K562 (cell line): ENCODE results near the gene NUBP2. TPM values are rescaled to one million over a fixed set of nuclear protein-coding genes. Genes with fewer than 3 reads are reported as not detected.

ENCODE experiments used
- ATAC-seq: fragments of 200-7000 bp; cut with Tn5 transposase; 3 replicates; pipeline ENCODE4 v1.9.1; 2020; ENCODE audit warnings: moderate library complexity
- BruUV-seq: library from RNA; stranded (reverse); fragments of 400-500 nt; replicated peaks from 2 replicates; lab custom pipeline; 2021; lab: Mats Ljungman, UMichigan
- CTCF ChIA-PET: fragments of 300-600 bp; formaldehyde crosslinking; extraction: SDS; loops from one replicate; lab custom pipeline; 2021; ENCODE audit warnings: low intra/inter-chr PET ratio; lab: Yijun Ruan, JAX
- POLR2A ChIA-PET: fragments of 300-600, 350-650 bp; sonication (Branson Sonifier 250); formaldehyde crosslinking; extraction: SDS; loops from one replicate; lab custom pipeline; 2021; ENCODE audit warnings: antibody characterized with exemption, inconsistent platforms; lab: Yijun Ruan, JAX
- DNase-seq, 4 experiments: peaks; one replicate each; pipeline versions ENCODE4 v3.0.0 to v3.0.0-alpha.2; 2011 to 2018; ENCODE audit warnings: low spot score in 3 of 4, mixed read lengths in 3 of 4; ENCODE audit errors: extremely low read depth in 1 of 4
- FAIRE-seq: peaks from 2 replicates; lab custom pipeline; 2011; peaks lifted over from hg19 to GRCh38; lab: Jason Lieb, UNC
- H2AFZ ChIP-seq: 2 replicates; pipeline ENCODE4 v1.6.0; 2011; ENCODE audit warnings: low read depth, low read length, control low read depth, inconsistent platforms
- H3K27ac ChIP-seq: fragments of 200-600 bp; 3 replicates; pipeline ENCODE4 v1.8.0; 2011; ENCODE audit warnings: low read depth, mild to moderate bottlenecking, control low read depth, inconsistent platforms, low read length, moderate library complexity, mixed read lengths; ENCODE audit errors: extremely low read depth
- H3K27me3 ChIP-seq, 2 experiments: fragments of 300-600 bp in 1 of 2; 2 replicates in 1 of 2; 3 replicates in 1 of 2; pipeline versions ENCODE4 v1.6.0 to v1.8.0; 2011; ENCODE audit warnings: inconsistent platforms in 2 of 2, low read length in 2 of 2, mild to moderate bottlenecking in 1 of 2, mixed read lengths in 1 of 2, moderate library complexity in 1 of 2; ENCODE audit not compliant: control insufficient read depth in 2 of 2, insufficient read depth in 2 of 2
- H3K36me3 ChIP-seq: fragments of 300-600 bp; 3 replicates; pipeline ENCODE4 v1.8.0; 2011; ENCODE audit warnings: mild to moderate bottlenecking, low read length, inconsistent platforms; ENCODE audit not compliant: control insufficient read depth, insufficient read depth
- H3K4me1 ChIP-seq, 2 experiments: fragments of 200-600 bp in 1 of 2; replicated peaks in 1 of 2; 2 replicates in 1 of 2; 3 replicates in 1 of 2; pipeline versions ENCODE4 v1.5.1 to v1.8.0; 2011; ENCODE audit warnings: inconsistent platforms in 2 of 2, low read length in 2 of 2, mild to moderate bottlenecking in 1 of 2, mixed read lengths in 1 of 2, moderate library complexity in 1 of 2; ENCODE audit not compliant: control insufficient read depth in 2 of 2, insufficient read depth in 2 of 2
- H3K4me2 ChIP-seq: 2 replicates; pipeline ENCODE4 v1.6.1; 2011; ENCODE audit warnings: low read length, control low read depth, inconsistent platforms, mixed read lengths; ENCODE audit not compliant: insufficient read depth
- H3K4me3 ChIP-seq: fragments of 200-600 bp; sonication (generic), shearing (Covaris generic); 2 replicates; pipeline ENCODE4 v1.5.1; 2016; ENCODE audit warnings: control low read depth, inconsistent platforms
- H3K79me2 ChIP-seq: fragments of 200-600 bp; 3 replicates; pipeline ENCODE4 v1.8.0; 2011; ENCODE audit warnings: low read length, inconsistent platforms; ENCODE audit not compliant: control insufficient read depth, insufficient read depth
- H3K9ac ChIP-seq, 2 experiments: 2 replicates each; pipeline versions ENCODE4 v1.6.0 to v1.6.1; 2011; ENCODE audit warnings: low read depth in 2 of 2, low read length in 2 of 2, control low read depth in 1 of 2, inconsistent platforms in 1 of 2, mild to moderate bottlenecking in 1 of 2, mixed read lengths in 1 of 2; ENCODE audit not compliant: insufficient read depth in 1 of 2
- H3K9me1 ChIP-seq: one replicate; pipeline ENCODE4 v1.6.0; 2011; ENCODE audit warnings: inconsistent platforms, mild to moderate bottlenecking, low read length, moderate library complexity; ENCODE audit not compliant: control insufficient read depth, insufficient read depth
- H3K9me3 ChIP-seq: replicated peaks from 2 replicates; pipeline ENCODE4 v1.5.1; 2011; ENCODE audit warnings: low read depth, low read length, inconsistent platforms; ENCODE audit not compliant: control insufficient read depth, insufficient read depth
- H4K20me1 ChIP-seq: replicated peaks from 2 replicates; pipeline ENCODE4 v1.6.1; 2011; ENCODE audit warnings: low read length, inconsistent platforms, mixed read lengths; ENCODE audit not compliant: control insufficient read depth, insufficient read depth
- ATF7 ChIP-seq: fragments of 450-650 bp; IDR thresholded peaks from 2 replicates; pipeline ENCODE4 v1.7.1; 2014; ENCODE audit warnings: mild to moderate bottlenecking, moderate library complexity
- CTBP1 ChIP-seq: fragments of 450-650 bp; IDR thresholded peaks from 2 replicates; pipeline ENCODE4 v1.6.1; 2016; ENCODE audit warnings: borderline replicate concordance
- FUS ChIP-seq: fragments of 200-400 bp; formaldehyde crosslinking; optimal IDR thresholded peaks from 2 replicates; pipeline ENCODE3; 2017; ENCODE audit warnings: low read depth, low read length
- GABPB1 ChIP-seq: sonication (generic); formaldehyde crosslinking; IDR thresholded peaks from 2 replicates; pipeline ENCODE4 v1.8.0; 2022; ENCODE audit warnings: mild to moderate bottlenecking, missing genetic modification reagents
- GTF2A2 ChIP-seq: IDR thresholded peaks from 2 replicates; pipeline ENCODE4 v1.6.1; 2016; ENCODE audit warnings: mild to moderate bottlenecking, missing genetic modification characterization, missing compliant biosample characterization
- KDM1A ChIP-seq, 2 experiments: fragments of 450-650 bp; IDR thresholded peaks; 2 replicates each; pipeline ENCODE4 v1.6.1; 2016; ENCODE audit warnings: mild to moderate bottlenecking in 2 of 2
- MTA3 ChIP-seq: fragments of 450-650 bp; formaldehyde crosslinking; IDR thresholded peaks from 2 replicates; pipeline ENCODE4 v1.6.1; 2017; ENCODE audit warnings: mild to moderate bottlenecking, borderline replicate concordance
- POLR2B ChIP-seq: fragments of 450-650 bp; IDR thresholded peaks from 2 replicates; pipeline ENCODE4 v1.6.1; 2018; ENCODE audit warnings: low read depth; ENCODE audit not compliant: partially characterized antibody
- SIN3A ChIP-seq, 2 experiments: fragments of 150-350 bp in 1 of 2; IDR thresholded peaks; 2 replicates each; pipeline ENCODE4 v1.6.1; 2011 to 2016; ENCODE audit warnings: borderline replicate concordance in 2 of 2, low read depth in 2 of 2, low read length in 2 of 2, mild to moderate bottlenecking in 2 of 2, moderate library complexity in 2 of 2; ENCODE audit not compliant: control insufficient read depth in 1 of 2
- SNRNP70 ChIP-seq: fragments of 200-400 bp; formaldehyde crosslinking; optimal IDR thresholded peaks from 2 replicates; pipeline ENCODE3; 2017; ENCODE audit warnings: low read depth, low read length
- TEAD1 ChIP-seq, 2 experiments: fragments of 450-650 bp in 1 of 2; sonication (generic) in 1 of 2; formaldehyde crosslinking; IDR thresholded peaks; 2 replicates each; pipeline versions ENCODE4 v1.4.0 to v1.8.0; 2020 to 2022; ENCODE audit warnings: mild to moderate bottlenecking in 2 of 2, missing genetic modification reagents in 1 of 2
- ZBTB17 ChIP-seq: fragments of 450-650 bp; formaldehyde crosslinking; IDR thresholded peaks from 2 replicates; pipeline ENCODE4 v1.4.0; 2020; ENCODE audit warnings: mild to moderate bottlenecking
- ZNF121 ChIP-seq: sonication (generic); formaldehyde crosslinking; conservative IDR thresholded peaks from 2 replicates; pipeline ENCODE4 v1.8.0; 2022; ENCODE audit warnings: missing genetic modification reagents
- ZNF584 ChIP-seq: fragments of 200-800 bp; sonication (Bioruptor generic); IDR thresholded peaks from 2 replicates; pipeline ENCODE4 v1.6.1; 2016; ENCODE audit warnings: low read depth, mild to moderate bottlenecking, missing genetic modification characterization, missing compliant biosample characterization
- ZSCAN32 ChIP-seq: fragments of 450-650 bp; formaldehyde crosslinking; IDR thresholded peaks from 2 replicates; pipeline ENCODE4 v1.4.0; 2020; ENCODE audit warnings: mild to moderate bottlenecking, moderate library complexity
- WGBS: fragments of 100-300 bp; shearing (Covaris generic); methylation state at CpG from one replicate; pipeline ENCODE4 v1.1.6; 2016; ENCODE audit warnings: low coverage, mixed read lengths; ENCODE audit not compliant: insufficient coverage; ENCODE audit errors: missing lambda C conversion rate; 5-methylcytosine and 5-hydroxymethylcytosine counted together
- in situ Hi-C: fragments of 300-500 bp; cut with MboI; formaldehyde crosslinking; loops from 4 replicates; pipeline ENCODE4 v1.15.0; 2018; ENCODE audit warnings: inconsistent platforms, mixed read lengths
- intact Hi-C: fragments of 100-400 bp; cut with micrococcal nuclease; formaldehyde crosslinking; loops from 2 replicates; pipeline ENCODE4 v1.14.2; 2022
- polyA plus RNA-seq, 8 experiments: library from polyadenylated mRNA; depleted of rRNA in 4 of 8; stranded (reverse) in 5 of 8; unstranded in 3 of 8; fragments of >200 nt; fragmentation: Nextera tagmentation in 2 of 8; fragmentation: Illumina TruSeq in 1 of 8; extraction: Ambion mirVana in 2 of 8; extraction: Trizol in 1 of 8; gene quantifications; 2 replicates each; pipeline versions ENCODE4 v1.2.1 to v1.2.3, GENCODE V29; 2011 to 2014; ENCODE audit warnings: inconsistent platforms in 1 of 8, missing spikeins in 1 of 8
- total RNA-seq, 7 experiments: library from RNA; depleted of rRNA in 6 of 7; stranded (reverse); fragments of >200 nt in 6 of 7; fragmentation: Illumina TruSeq in 2 of 7; extraction: Trizol in 2 of 7; gene quantifications; 2 replicates each; pipeline versions ENCODE4 v1.2.1 to v1.2.3, GENCODE V29; 2011 to 2021; ENCODE audit warnings: low replicate concordance in 1 of 7
- TF ChIP-seq, protein P1 (sequence below): fragments of 450-650 bp; formaldehyde crosslinking; IDR thresholded peaks from 2 replicates; pipeline ENCODE4 v1.4.0; 2020; ENCODE audit warnings: mild to moderate bottlenecking

The NUBP2 gene
- total and polyA plus RNA-seq, 9 of the 15 experiments (the other 6 are each of a cell fraction or from before 2014, with no cell fraction given): 1.8 to 115 (median 24.0) TPM

DNA sequence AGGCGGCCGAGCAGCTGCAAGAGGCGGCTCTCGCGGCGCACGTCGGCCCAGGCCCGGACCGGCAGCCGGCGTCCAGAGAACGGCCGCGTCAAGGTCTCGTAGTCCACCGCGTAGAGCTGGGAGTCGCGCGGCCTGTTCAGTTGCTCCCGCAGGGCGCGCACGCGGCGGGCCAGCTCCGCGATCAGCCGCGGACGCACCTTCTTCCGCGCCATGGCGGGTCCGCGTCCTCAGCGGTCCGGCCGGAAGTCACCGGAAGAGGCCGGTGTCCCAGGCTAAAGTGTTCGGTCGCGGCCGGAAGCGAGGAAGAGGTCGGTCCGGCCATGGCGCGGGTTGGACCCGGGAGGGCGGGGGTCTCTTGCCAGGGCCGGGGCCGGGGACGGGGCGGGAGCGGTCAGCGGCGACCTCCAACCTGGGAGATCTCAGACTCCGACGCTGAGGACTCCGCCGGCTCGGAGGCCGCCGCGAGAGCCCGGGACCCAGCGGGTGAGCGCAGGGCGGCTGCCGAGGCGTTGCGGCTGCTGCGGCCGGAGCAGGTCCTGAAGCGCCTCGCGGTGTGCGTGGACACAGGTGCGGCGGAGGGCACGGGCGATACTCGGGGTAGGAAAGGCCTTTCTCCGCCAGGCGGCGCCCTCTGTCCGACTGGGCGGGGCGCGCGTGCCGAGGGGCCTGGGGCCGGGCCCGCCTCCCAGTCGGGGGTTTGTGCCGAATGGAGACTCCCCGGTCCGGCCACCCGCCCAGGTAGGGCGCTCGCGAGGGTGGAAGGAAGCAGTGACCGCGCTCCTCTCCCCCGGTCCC lies 9.7 kb upstream of the NUBP2 start, which contains the start of gene MRPS34:
Gene MRPS34, minus strand, starts transcription at position 227 of the 795 bp plus-strand sequence. Its CDS starts 15 bp downstream, at position 212.
- H4K20me1 ChIP-seq: peaks cover 8% of the 10 kb centered on the region; the same call in 1 of the 2 replicates
- FAIRE-seq: peak; percentile 80
- intact Hi-C loops (no loop called here), in situ Hi-C loops (no loop called here)
- H3K9me3 ChIP-seq: no peaks in the 10 kb centered on the region
- H3K9ac ChIP-seq: peak within 1 kb of the TSS; percentile 93 to 95
- CTCF ChIA-PET: interaction anchor here (0.5 to 2.6 kb wide), 5 partner anchors 40 to 1095 kb away, joined by 3 to 8 read pairs (median 3); partner anchors contain the start of gene MAPK8IP3
- POLR2A ChIA-PET: interaction anchor here (0.6 to 4.3 kb wide), 10 partner anchors 7 to 394 kb away, joined by 3 to 35 read pairs (median 4); partner anchors contain the start of genes FAHD1, HAGH, MSRB1 and NUBP2
- peak within 1 kb of the TSS; percentile 98 for H3K4me2 ChIP-seq
- peak; percentile 75 for ATAC-seq
- 2% methylated on average over 50 of the region's 108 CpGs for WGBS
- H3K79me2 ChIP-seq: peaks cover 51% of the 10 kb centered on the region
- H3K27ac ChIP-seq: peak within 1 kb of the TSS; percentile 96
- H3K4me1 ChIP-seq: peaks cover 20 to 97% of the 10 kb centered on the region in 2 experiments; a peak in 4 of 5 replicates
- TSS peak; percentile 35 for BruUV-seq
- DNase-seq: peak; percentile 76 to 93 (median 82)
- H3K4me3 ChIP-seq: peak within 1 kb of the TSS; percentile 96
- peaks cover 69% of the 10 kb centered on the region; the same call in 2 of the 3 replicates for H3K36me3 ChIP-seq
- H2AFZ ChIP-seq: peak within 1 kb of the TSS; percentile 81
- no peaks in the 10 kb centered on the region for H3K27me3 ChIP-seq
- H3K9me1 ChIP-seq: peaks cover 2% of the 10 kb centered on the region
- TF ChIP-seq POLR2B: peak; percentile 70
- TF ChIP-seq CTBP1: peak; percentile 84
- TF ChIP-seq, protein P1, sequence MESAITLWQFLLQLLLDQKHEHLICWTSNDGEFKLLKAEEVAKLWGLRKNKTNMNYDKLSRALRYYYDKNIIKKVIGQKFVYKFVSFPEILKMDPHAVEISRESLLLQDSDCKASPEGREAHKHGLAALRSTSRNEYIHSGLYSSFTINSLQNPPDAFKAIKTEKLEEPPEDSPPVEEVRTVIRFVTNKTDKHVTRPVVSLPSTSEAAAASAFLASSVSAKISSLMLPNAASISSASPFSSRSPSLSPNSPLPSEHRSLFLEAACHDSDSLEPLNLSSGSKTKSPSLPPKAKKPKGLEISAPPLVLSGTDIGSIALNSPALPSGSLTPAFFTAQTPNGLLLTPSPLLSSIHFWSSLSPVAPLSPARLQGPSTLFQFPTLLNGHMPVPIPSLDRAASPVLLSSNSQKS: no peak
- peak; percentile 40 for TF ChIP-seq ATF7
- TF ChIP-seq GTF2A2 (tag): no peak
- 0 out of 2 replicates have a peak, but pooled peaks have one; percentile 46 for TF ChIP-seq ZBTB17 (CRISPR knock-in tag)
- peak; percentile 81 to 85; a peak in 3 of 4 replicates for TF ChIP-seq SIN3A (IDR thresholded peaks at IDR 0.05; ENCODE audit: borderline replicate concordance in 2 of 2, control insufficient read depth in 1 of 2, low read depth in 2 of 2, low read length in 2 of 2)
- TF ChIP-seq TEAD1 (CRISPR knock-in tag; IDR thresholded peaks at IDR 0.05): peak in 1 of 2 experiments; percentile 14; a peak in 1 of 4 replicates
- peak; percentile 56; the same call in 1 of the 2 replicates for TF ChIP-seq MTA3
- no peak for TF ChIP-seq ZSCAN32 (CRISPR knock-in tag)
- TF ChIP-seq GABPB1 (CRISPR knock-in tag): peak; percentile 99
- TF ChIP-seq ZNF121 (CRISPR knock-in tag): no peak; the same call in 1 of the 2 replicates
- no peak for TF ChIP-seq KDM1A (IDR thresholded peaks at IDR 0.05)
- peak; percentile 73 for TF ChIP-seq ZNF584 (CRISPR knock-in tag)
- peak; percentile 81 for TF ChIP-seq FUS
- TF ChIP-seq SNRNP70: no peak
